Gastrocnemius medialis (tissue), 4 donors: ENCODE data around the gene NIPSNAP3A.

ENCODE experiments used
- CTCF ChIP-seq, 5 experiments: fragments of 450-650 bp in 3 of 5; fragments of 200-600 bp in 2 of 5; sonication (generic) in 2 of 5; IDR thresholded peaks in 4 of 5; conservative IDR thresholded peaks in 1 of 5; 1 replicate in 4 of 5; 2 replicates in 1 of 5; pipeline ENCODE4 v1.5.1; 2016 to 2019; ENCODE audit warnings: antibody characterized with exemption in 5 of 5, mild to moderate bottlenecking in 3 of 5, moderate library complexity in 3 of 5
- POLR2A ChIP-seq, 2 donors: fragments of 450-650 bp; IDR thresholded peaks; one replicate each; pipeline ENCODE4 v1.6.1; 2017; ENCODE audit warnings: antibody characterized with exemption in 2 of 2, mild to moderate bottlenecking in 2 of 2, moderate library complexity in 2 of 2

GRCh38 chr9:104743376-104743985, 4.0 kb upstream of the NIPSNAP3A start:
- TF ChIP-seq POLR2A (IDR thresholded peaks at IDR 0.05): no peak
- TF ChIP-seq CTCF (IDR thresholded peaks at IDR 0.05 in 4 of 5, conservative IDR thresholded peaks at IDR 0.05 in 1 of 5): peak; percentile 49 to 74 (median 70)
